ENCODE measurements around the gene DOCK9. TPM values are rescaled to one million over a fixed set of nuclear protein-coding genes. Genes with fewer than 3 reads are reported as not detected.

DOCK9 gene
- total and polyA plus RNA-seq, 2 donors (not counting 3 experiments of a cell fraction or from before 2014, with no cell fraction given), result 147 to 323 TPM

GRCh38 chr13:98947925-98948324, 29.9 kb downstream of the DOCK9 start:
- Histone ChIP-seq H3K4me3 (replicated peaks in 1 of 3; ENCODE audit: insufficient read depth in 1 of 3, low read depth in 1 of 3, low read length in 3 of 3) (no peak overlapping the region), H3K9me1 (replicated peaks; ENCODE audit: control insufficient read depth, extremely low read depth, insufficient read depth, low read length) (no peaks in the 10 kb centered on the region), H3K79me2 (ENCODE audit: control insufficient read depth, insufficient read depth, low read length) (peaks cover 72% of the 10 kb centered on the region), H3K36me3 (ENCODE audit: control insufficient read depth in 2 of 2, extremely low read depth in 1 of 2, insufficient read depth in 2 of 2, low read length in 2 of 2) (peaks cover 2 to 3% of the 10 kb centered on the region in 2 experiments), H3K27me3 (ENCODE audit: control insufficient read depth in 2 of 2, insufficient read depth in 2 of 2, low read length in 2 of 2) (no peaks in the 10 kb centered on the region), H3K9ac (replicated peaks; ENCODE audit: extremely low read depth, insufficient read depth, low read length) (peak overlapping the region; percentile 72), H3K9me3 (replicated peaks; ENCODE audit: control insufficient read depth, insufficient read depth, low read length) (no peaks in the 10 kb centered on the region), H3K4me2 (ENCODE audit: insufficient read depth, low read length) (peak overlapping the region; percentile 88), H2AFZ (ENCODE audit: low read depth, low read length) (no peak overlapping the region), H3K27ac (ENCODE audit: insufficient read depth, low read depth, low read length) (peak overlapping the region; percentile 54), H4K20me1 (replicated peaks; ENCODE audit: control insufficient read depth, extremely low read depth, insufficient read depth, low read length) (no peaks in the 10 kb centered on the region), H3K4me1 (ENCODE audit: control insufficient read depth, extremely low read depth, insufficient read depth, low read length) (peaks cover 48% of the 10 kb centered on the region)
- intact Hi-C loops (cut with micrococcal nuclease), result loop anchor here (1.0 to 2.0 kb wide), 3 partner anchors 19 to 38 kb away; no protein-coding TSS in a partner anchor
- POLR2A ChIA-PET, result interaction anchor here (0.7 kb wide), 1 partner anchor 18 kb away, joined by 3 read pairs; no protein-coding TSS in a partner anchor
- DNase-seq (ENCODE audit: low read depth, low spot score) (peak; percentile 75), FAIRE-seq (peak; percentile 91)
- dilution Hi-C loops (cut with MboI; ENCODE audit: extremely low pct_ligation_motif_present, low sequenced_read_pairs), result no loop called here
- no TSS peak for BruUV-seq (replicated peaks)
- CTCF ChIA-PET, result interaction anchor here (0.9 to 2.5 kb wide), 7 partner anchors 11 to 108 kb away, joined by 3 to 8 read pairs (median 4); no protein-coding TSS in a partner anchor
- TF ChIP-seq GATA2 (IDR thresholded peaks at IDR 0.05; ENCODE audit: insufficient read depth, insufficient read length, low read depth, low read length) (peak; percentile 95), EZH2 (IDR thresholded peaks at IDR 0.05; ENCODE audit: borderline replicate concordance, low read depth, low read length, severe bottlenecking) (no peak), POLR2AphosphoS5 (IDR thresholded peaks at IDR 0.05; ENCODE audit: insufficient read depth, low read depth, low read length) (peak; percentile 18), JUN (IDR thresholded peaks at IDR 0.05; ENCODE audit: borderline replicate concordance, insufficient read depth, insufficient read length, low read depth) (peak; percentile 36)

- H3K9me1 ChIP-seq (replicated peaks; ENCODE audit: control insufficient read depth, extremely low read depth, insufficient read depth, low read length), result no peaks in the 10 kb centered on the region
- H3K4me2 ChIP-seq (ENCODE audit: insufficient read depth, low read length), result no peak overlapping the region
- H3K4me1 ChIP-seq (ENCODE audit: control insufficient read depth, extremely low read depth, insufficient read depth, low read length), result peaks cover 48% of the 10 kb centered on the region
- no peak overlapping the region for H3K9ac ChIP-seq (replicated peaks; ENCODE audit: extremely low read depth, insufficient read depth, low read length)
- DNase-seq (ENCODE audit: low read depth, low spot score), result peak; percentile 16
- FAIRE-seq, result no peak
- H3K27me3 ChIP-seq (ENCODE audit: control insufficient read depth in 2 of 2, insufficient read depth in 2 of 2, low read length in 2 of 2), result no peaks in the 10 kb centered on the region
- ChIA-PET POLR2A (no interaction called here), CTCF (interaction anchor here (0.8 to 2.5 kb wide), 5 partner anchors 9 to 88 kb away, joined by 3 to 8 read pairs (median 4); no protein-coding TSS in a partner anchor)
- H3K36me3 ChIP-seq (ENCODE audit: control insufficient read depth in 2 of 2, extremely low read depth in 1 of 2, insufficient read depth in 2 of 2, low read length in 2 of 2), result peaks cover 3 to 5% of the 10 kb centered on the region in 2 experiments
- no peak for TF ChIP-seq EZH2 (IDR thresholded peaks at IDR 0.05; ENCODE audit: borderline replicate concordance, low read depth, low read length, severe bottlenecking)
- TF ChIP-seq JUN (IDR thresholded peaks at IDR 0.05; ENCODE audit: borderline replicate concordance, insufficient read depth, insufficient read length, low read depth), result no peak
- TF ChIP-seq CTCF (IDR thresholded peaks at IDR 0.05; ENCODE audit: extremely low read depth in 1 of 2, insufficient read depth in 1 of 2, low read depth in 1 of 2, low read length in 2 of 2), result no peak
- no peak for TF ChIP-seq POLR2A (IDR thresholded peaks at IDR 0.05; ENCODE audit: low read depth, low read length)
- TF ChIP-seq MAX (IDR thresholded peaks at IDR 0.05; ENCODE audit: insufficient read depth, insufficient read length), result no peak
- TF ChIP-seq FOS (IDR thresholded peaks at IDR 0.05; ENCODE audit: borderline replicate concordance, insufficient read depth, low read length), result no peak
- TF ChIP-seq POLR2AphosphoS5 (IDR thresholded peaks at IDR 0.05; ENCODE audit: insufficient read depth, low read depth, low read length), result no peak
- no peak for TF ChIP-seq MYC (IDR thresholded peaks at IDR 0.05; ENCODE audit: low read depth, low read length)
- TF ChIP-seq GATA2 (IDR thresholded peaks at IDR 0.05; ENCODE audit: insufficient read depth, insufficient read length, low read depth, low read length), result no peak
- peak overlapping the region; percentile 46 for H3K27ac ChIP-seq (ENCODE audit: insufficient read depth, low read depth, low read length)
- no TSS peak for BruUV-seq (replicated peaks)
- no peak overlapping the region for H2AFZ ChIP-seq (ENCODE audit: low read depth, low read length)
- H3K79me2 ChIP-seq (ENCODE audit: control insufficient read depth, insufficient read depth, low read length), result peaks cover 71% of the 10 kb centered on the region
- intact Hi-C loops (cut with micrococcal nuclease) (loop anchor here (2.0 kb wide), 1 partner anchor 17 kb away; no protein-coding TSS in a partner anchor), dilution Hi-C loops (cut with MboI; ENCODE audit: extremely low pct_ligation_motif_present, low sequenced_read_pairs) (no loop called here)
- no peaks in the 10 kb centered on the region for H4K20me1 ChIP-seq (replicated peaks; ENCODE audit: control insufficient read depth, extremely low read depth, insufficient read depth, low read length)
- no peaks in the 10 kb centered on the region for H3K9me3 ChIP-seq (replicated peaks; ENCODE audit: control insufficient read depth, insufficient read depth, low read length)
- H3K4me3 ChIP-seq (replicated peaks in 1 of 3; ENCODE audit: insufficient read depth in 1 of 3, low read depth in 1 of 3, low read length in 3 of 3), result no peak overlapping the region
Observed at GRCh38 chr13:98945863-98946605, 31.8 kb downstream of the DOCK9 start.

All from endothelial cell of umbilical vein (primary cell).